ENCODE measurements around the gene CDH24. TPM values are rescaled to one million over a fixed set of nuclear protein-coding genes. Genes with fewer than 3 reads are reported as not detected.

Gene CDH24
- total and polyA plus RNA-seq, 2 of the 4 experiments (the other 2 are of a cell fraction): 3.9 to 24.4 TPM

DNA sequence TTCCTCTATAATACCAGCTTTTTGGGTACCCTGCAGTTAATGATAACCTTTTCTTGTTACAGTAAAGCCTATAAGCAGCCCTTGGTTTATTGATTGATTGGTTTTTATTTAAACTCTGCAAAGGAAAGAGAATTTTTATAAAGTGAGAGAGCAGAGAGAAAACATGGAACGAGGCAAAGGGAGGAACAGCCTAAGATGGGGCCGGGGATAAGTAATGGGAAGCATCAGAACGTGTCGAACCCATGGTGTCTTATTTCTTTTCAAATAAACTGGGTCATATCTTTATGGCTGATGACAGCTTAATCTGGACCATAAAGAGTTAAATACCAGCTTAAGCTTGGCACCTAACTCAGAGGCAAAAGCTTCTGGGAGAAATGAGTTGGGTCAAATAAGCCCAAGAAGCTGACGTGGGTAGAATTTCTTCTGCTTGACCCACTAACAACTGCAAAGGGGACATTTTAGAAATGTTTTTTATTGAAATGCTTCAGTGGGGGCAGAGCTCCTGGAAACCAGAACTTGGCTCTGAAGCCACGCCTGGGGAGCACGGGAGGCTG lies 35.4 kb downstream of the CDH24 start (continued):
- TF ChIP-seq ELK1 (IDR thresholded peaks at IDR 0.05; ENCODE audit: borderline replicate concordance, low read depth, low read length): no peak
- no peak for TF ChIP-seq POLR2A (IDR thresholded peaks at IDR 0.05; ENCODE audit: low read depth, low read length)
- TF ChIP-seq NFE2L2 (IDR thresholded peaks at IDR 0.05; ENCODE audit: low read depth, low read length): no peak
- no peak for TF ChIP-seq FOS (IDR thresholded peaks at IDR 0.05; ENCODE audit: low read depth, low read length)

GRCh38 chr14:23021434-23021833 lies 35.9 kb downstream of the CDH24 start:
- BruUV-seq (replicated peaks): no TSS peak
- no peak for ATAC-seq (ENCODE audit: low read depth)
- WGBS, 2 experiments (ENCODE audit: extremely low coverage in 2 of 2, insufficient read length in 1 of 2): 34% methylated on average over 4 of the region's 9 CpGs; no CpG with 5 or more reads in 1 of the 2 experiments
- dilution Hi-C loops (cut with HindIII; ENCODE audit: low sequenced_read_pairs, unreplicated experiment): no loop called here
- no peak overlapping the region for H3K4me3 ChIP-seq (ENCODE audit: insufficient read depth, low read depth, low read length)
- H3K23ac ChIP-seq (ENCODE audit: low read depth, low read length): no peak overlapping the region
- H4K91ac ChIP-seq (ENCODE audit: insufficient read depth, low read depth, low read length): no peak overlapping the region
- H3K27ac ChIP-seq (ENCODE audit: insufficient read depth, low read length): no peak overlapping the region
- H2AK9ac ChIP-seq (replicated peaks; ENCODE audit: low read depth, low read length, poor library complexity): no peak overlapping the region
- POLR2A ChIA-PET (ENCODE audit: unreplicated experiment): no interaction called here
- H2BK15ac ChIP-seq (ENCODE audit: low read depth, low read length): no peak overlapping the region
- no peak overlapping the region for H3K56ac ChIP-seq (ENCODE audit: extremely low read depth, insufficient read depth, low read length)
- H4K5ac ChIP-seq (ENCODE audit: low read depth, low read length): no peak overlapping the region
- H3K9ac ChIP-seq (ENCODE audit: low read depth, low read length): no peak overlapping the region
- H3K14ac ChIP-seq (replicated peaks; ENCODE audit: low read depth, low read length): no peak overlapping the region
- H2AFZ ChIP-seq (replicated peaks; ENCODE audit: low read length, poor library complexity): no peak overlapping the region
- H3K9me1 ChIP-seq (ENCODE audit: insufficient read depth, low read length): peaks cover 9% of the 10 kb centered on the region
- no peaks in the 10 kb centered on the region for H3K9me3 ChIP-seq (ENCODE audit: control insufficient read depth, insufficient read depth, low read length)
- in situ Hi-C loops (cut with MboI; ENCODE audit: low sequenced_read_pairs): no loop called here
- H3K79me1 ChIP-seq (ENCODE audit: low read depth in 1 of 2, low read length in 2 of 2): peaks cover 3 to 11% of the 10 kb centered on the region in 2 experiments; a peak in 2 of 4 replicates
- no peak overlapping the region for H2BK120ac ChIP-seq (ENCODE audit: low read depth, low read length)
- peaks cover 11% of the 10 kb centered on the region for H3K4me1 ChIP-seq (ENCODE audit: control insufficient read depth, insufficient read depth, low read length)
- no peak overlapping the region for H3K4ac ChIP-seq (ENCODE audit: low read depth, low read length)
- CTCF ChIA-PET: interaction anchor here (1.5 kb wide), 1 partner anchor 13 kb away, joined by 3 read pairs; no protein-coding TSS in a partner anchor
- no peak overlapping the region; a peak in 1 of 4 replicates for H4K8ac ChIP-seq (ENCODE audit: low read depth in 2 of 2, low read length in 2 of 2)
- no peak overlapping the region for H2BK20ac ChIP-seq (ENCODE audit: low read depth, low read length)
- peaks cover 13% of the 10 kb centered on the region for H3K36me3 ChIP-seq (ENCODE audit: control insufficient read depth, insufficient read depth, low read length)
- no peak for DNase-seq
- H2BK5ac ChIP-seq (ENCODE audit: low read depth, low read length, poor library complexity, severe bottlenecking): no peak overlapping the region
- intact Hi-C loops (cut with micrococcal nuclease): no loop called here
- no peak overlapping the region for H3K4me2 ChIP-seq (ENCODE audit: low read depth, low read length)
- peaks cover 9% of the 10 kb centered on the region for H4K20me1 ChIP-seq (ENCODE audit: insufficient read depth, low read length)
- no peaks in the 10 kb centered on the region for H3K27me3 ChIP-seq (ENCODE audit: control insufficient read depth, insufficient read depth, low read length)
- no peak overlapping the region for H2AK5ac ChIP-seq (ENCODE audit: low read depth, low read length)
- no peak overlapping the region for H3K18ac ChIP-seq (ENCODE audit: low read depth, low read length)
- TF ChIP-seq USF2 (IDR thresholded peaks at IDR 0.05; ENCODE audit: low read depth, low read length) (no peak), MAFK (IDR thresholded peaks at IDR 0.05; ENCODE audit: low read depth, low read length) (no peak), RAD21 (IDR thresholded peaks at IDR 0.05; ENCODE audit: low read length) (no peak), MAZ (IDR thresholded peaks at IDR 0.05; ENCODE audit: borderline replicate concordance, low read depth, low read length) (no peak), CTCF (conservative IDR thresholded peaks at IDR 0.05; ENCODE audit: low read depth, low read length) (no peak), SMC3 (IDR thresholded peaks at IDR 0.05; ENCODE audit: low read depth, low read length) (no peak), NFE2L2 (IDR thresholded peaks at IDR 0.05; ENCODE audit: low read depth, low read length) (no peak), CEBPB (IDR thresholded peaks at IDR 0.05; ENCODE audit: low read depth, low read length) (no peak), POLR2A (IDR thresholded peaks at IDR 0.05; ENCODE audit: low read depth, low read length) (no peak), RCOR1 (IDR thresholded peaks at IDR 0.05; ENCODE audit: insufficient replicate concordance, low read length) (no peak), MXI1 (IDR thresholded peaks at IDR 0.05; ENCODE audit: borderline replicate concordance, low read depth, low read length) (no peak), FOS (IDR thresholded peaks at IDR 0.05; ENCODE audit: low read depth, low read length) (no peak)

All from IMR-90 (cell line).